ENCODE data around the gene AGAP9.

The AGAP9 gene

DNA sequence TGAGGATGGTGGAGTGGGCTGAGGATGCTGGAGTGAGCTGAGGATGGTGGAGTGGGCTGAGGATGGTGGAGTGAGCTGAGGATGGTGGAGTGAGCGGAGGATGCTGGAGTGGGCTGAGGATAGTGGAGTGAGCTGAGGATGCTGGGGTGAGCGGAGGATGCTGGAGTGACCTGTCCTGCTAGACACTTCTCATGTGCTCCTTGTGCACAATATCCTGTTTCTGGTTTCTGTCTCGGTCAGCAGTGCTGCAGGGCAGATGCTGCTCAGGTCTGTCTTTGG is 68.7 kb downstream of the AGAP9 start:
- no peaks in the 10 kb centered on the region for H3K4me1 ChIP-seq (ENCODE audit: low read length)
- no peak overlapping the region for H3K4me3 ChIP-seq (ENCODE audit: low read length)
- no peaks in the 10 kb centered on the region for H3K27me3 ChIP-seq (ENCODE audit: low read depth, low read length)
- TF ChIP-seq EZH2phosphoT487 (IDR thresholded peaks at IDR 0.05; ENCODE audit: low read depth), result no peak
- TF ChIP-seq, protein P1, sequence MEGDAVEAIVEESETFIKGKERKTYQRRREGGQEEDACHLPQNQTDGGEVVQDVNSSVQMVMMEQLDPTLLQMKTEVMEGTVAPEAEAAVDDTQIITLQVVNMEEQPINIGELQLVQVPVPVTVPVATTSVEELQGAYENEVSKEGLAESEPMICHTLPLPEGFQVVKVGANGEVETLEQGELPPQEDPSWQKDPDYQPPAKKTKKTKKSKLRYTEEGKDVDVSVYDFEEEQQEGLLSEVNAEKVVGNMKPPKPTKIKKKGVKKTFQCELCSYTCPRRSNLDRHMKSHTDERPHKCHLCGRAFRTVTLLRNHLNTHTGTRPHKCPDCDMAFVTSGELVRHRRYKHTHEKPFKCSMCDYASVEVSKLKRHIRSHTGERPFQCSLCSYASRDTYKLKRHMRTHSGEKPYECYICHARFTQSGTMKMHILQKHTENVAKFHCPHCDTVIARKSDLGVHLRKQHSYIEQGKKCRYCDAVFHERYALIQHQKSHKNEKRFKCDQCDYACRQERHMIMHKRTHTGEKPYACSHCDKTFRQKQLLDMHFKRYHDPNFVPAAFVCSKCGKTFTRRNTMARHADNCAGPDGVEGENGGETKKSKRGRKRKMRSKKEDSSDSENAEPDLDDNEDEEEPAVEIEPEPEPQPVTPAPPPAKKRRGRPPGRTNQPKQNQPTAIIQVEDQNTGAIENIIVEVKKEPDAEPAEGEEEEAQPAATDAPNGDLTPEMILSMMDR (IDR thresholded peaks at IDR 0.05; ENCODE audit: low read depth, low read length), result no peak
- H3K9ac ChIP-seq (ENCODE audit: low read length), result no peak overlapping the region
- H4K20me1 ChIP-seq (ENCODE audit: insufficient read depth, low read length), result no peaks in the 10 kb centered on the region
- H3K9me3 ChIP-seq (ENCODE audit: insufficient read depth, low read length), result no peaks in the 10 kb centered on the region
- no peak overlapping the region for H2AFZ ChIP-seq (ENCODE audit: low read depth, low read length)
- no peak overlapping the region for H3K27ac ChIP-seq (ENCODE audit: low read length)
- H3K79me2 ChIP-seq (ENCODE audit: low read length), result no peaks in the 10 kb centered on the region
- no peaks in the 10 kb centered on the region for H3K36me3 ChIP-seq (replicated peaks; ENCODE audit: low read depth, low read length)
- no peak overlapping the region for H3K4me2 ChIP-seq (ENCODE audit: low read length)

DNA sequence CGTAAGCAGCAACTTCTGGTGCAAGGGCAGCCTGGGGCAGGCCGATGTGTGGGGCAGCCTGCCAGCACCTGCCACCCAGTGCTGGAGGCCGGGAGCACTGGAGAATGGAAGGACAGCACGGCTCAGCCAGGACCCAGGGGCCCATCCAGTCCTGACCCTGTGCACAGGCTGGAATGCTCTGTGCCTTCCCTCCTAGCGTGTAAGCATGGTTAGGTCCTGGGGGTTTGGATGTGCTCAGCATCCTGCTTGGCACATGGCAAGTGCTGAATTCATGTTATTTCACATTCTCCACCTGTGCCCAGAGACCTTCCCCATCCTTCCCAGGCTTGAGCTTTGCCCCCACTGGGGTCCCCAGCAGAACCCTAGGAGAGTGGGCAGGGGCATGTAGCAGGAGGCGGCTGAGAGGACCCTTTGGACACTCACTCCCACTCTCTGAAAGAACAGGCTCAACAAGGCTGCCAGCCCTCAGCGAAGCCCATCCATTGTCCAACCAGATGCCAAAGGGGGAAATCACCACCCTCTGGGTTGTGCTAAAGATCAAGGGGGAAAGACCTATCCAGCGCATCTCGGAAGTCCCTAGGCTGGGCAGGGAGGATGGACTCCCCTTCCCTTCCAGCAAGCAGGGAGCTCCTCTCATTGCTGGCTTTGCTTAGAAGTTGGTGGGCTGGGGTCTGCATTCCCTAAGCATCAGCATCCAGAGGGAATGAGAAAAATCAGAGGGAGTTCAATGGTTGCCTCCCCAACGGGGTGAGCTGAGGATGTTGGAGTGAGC is 69.2 kb downstream of the AGAP9 start:
- H2AFZ ChIP-seq (ENCODE audit: low read depth, low read length), result no peak overlapping the region
- H3K4me2 ChIP-seq (ENCODE audit: low read length), result no peak overlapping the region
- no peak overlapping the region for H3K27ac ChIP-seq (ENCODE audit: low read length)
- no peaks in the 10 kb centered on the region for H3K9me3 ChIP-seq (ENCODE audit: insufficient read depth, low read length)
- peaks cover 2% of the 10 kb centered on the region; the same call in 1 of the 2 replicates for H3K4me1 ChIP-seq (ENCODE audit: low read length)
- H4K20me1 ChIP-seq (ENCODE audit: insufficient read depth, low read length), result no peaks in the 10 kb centered on the region
- H3K36me3 ChIP-seq (replicated peaks; ENCODE audit: low read depth, low read length), result no peaks in the 10 kb centered on the region
- H3K27me3 ChIP-seq (ENCODE audit: low read depth, low read length), result no peaks in the 10 kb centered on the region
- TF ChIP-seq, protein P1 (IDR thresholded peaks at IDR 0.05; ENCODE audit: low read depth, low read length), result no peak
- TF ChIP-seq EZH2phosphoT487 (IDR thresholded peaks at IDR 0.05; ENCODE audit: low read depth), result no peak
- no peaks in the 10 kb centered on the region for H3K79me2 ChIP-seq (ENCODE audit: low read length)
- no peak overlapping the region for H3K4me3 ChIP-seq (ENCODE audit: low read length)
- H3K9ac ChIP-seq (ENCODE audit: low read length), result no peak overlapping the region

DNA sequence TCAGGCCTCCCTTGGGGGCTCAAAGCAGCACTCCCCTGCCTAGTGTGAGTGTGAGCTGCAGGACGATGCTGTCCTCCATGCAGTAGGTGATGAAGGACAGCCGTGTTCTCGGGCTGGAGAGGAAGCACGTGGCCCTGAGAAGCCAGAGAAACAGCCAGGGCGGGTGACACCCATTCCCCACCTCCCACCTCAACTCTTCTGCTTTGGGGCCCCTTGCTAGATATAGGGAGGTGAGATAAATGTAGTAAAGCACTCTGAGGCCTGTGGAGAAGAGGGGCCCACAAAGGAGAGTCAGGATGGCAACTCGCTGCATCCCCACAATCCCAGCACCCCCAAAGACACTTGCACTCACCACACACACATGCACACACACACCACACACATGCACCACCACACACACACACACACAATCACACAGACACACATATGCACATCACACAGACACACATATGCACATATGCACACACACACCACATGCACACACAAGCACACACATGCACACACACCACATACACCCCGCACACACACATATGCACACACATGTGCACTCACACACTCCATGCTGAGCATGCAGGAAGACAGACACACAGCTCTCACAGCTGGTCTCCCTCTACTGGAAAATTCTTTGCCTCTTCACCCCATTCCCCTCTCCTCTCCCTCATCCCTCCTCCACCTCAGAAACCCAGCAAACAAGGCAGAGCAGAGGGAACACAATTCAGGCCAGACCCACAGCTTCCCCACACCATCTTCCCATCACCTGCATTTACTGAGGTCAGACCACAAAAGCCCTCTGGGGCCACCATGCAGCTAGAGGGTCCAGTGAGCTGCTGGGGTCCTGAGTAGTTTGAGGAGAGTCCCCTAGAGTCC is 70.1 kb downstream of the AGAP9 start:
- no peak overlapping the region for H3K4me3 ChIP-seq (ENCODE audit: low read length)
- no peak for TF ChIP-seq EZH2phosphoT487 (IDR thresholded peaks at IDR 0.05; ENCODE audit: low read depth)
- TF ChIP-seq, protein P1 (IDR thresholded peaks at IDR 0.05; ENCODE audit: low read depth, low read length), result no peak
- no peak overlapping the region for H3K4me2 ChIP-seq (ENCODE audit: low read length)
- H3K9me3 ChIP-seq (ENCODE audit: insufficient read depth, low read length), result no peaks in the 10 kb centered on the region
- peaks cover 5% of the 10 kb centered on the region; the same call in 1 of the 2 replicates for H3K4me1 ChIP-seq (ENCODE audit: low read length)
- H3K79me2 ChIP-seq (ENCODE audit: low read length), result no peaks in the 10 kb centered on the region
- no peak overlapping the region for H3K27ac ChIP-seq (ENCODE audit: low read length)
- H4K20me1 ChIP-seq (ENCODE audit: insufficient read depth, low read length), result no peaks in the 10 kb centered on the region
- no peaks in the 10 kb centered on the region for H3K27me3 ChIP-seq (ENCODE audit: low read depth, low read length)
- no peaks in the 10 kb centered on the region for H3K36me3 ChIP-seq (replicated peaks; ENCODE audit: low read depth, low read length)
- no peak overlapping the region for H2AFZ ChIP-seq (ENCODE audit: low read depth, low read length)
- no peak overlapping the region for H3K9ac ChIP-seq (ENCODE audit: low read length)

DNA sequence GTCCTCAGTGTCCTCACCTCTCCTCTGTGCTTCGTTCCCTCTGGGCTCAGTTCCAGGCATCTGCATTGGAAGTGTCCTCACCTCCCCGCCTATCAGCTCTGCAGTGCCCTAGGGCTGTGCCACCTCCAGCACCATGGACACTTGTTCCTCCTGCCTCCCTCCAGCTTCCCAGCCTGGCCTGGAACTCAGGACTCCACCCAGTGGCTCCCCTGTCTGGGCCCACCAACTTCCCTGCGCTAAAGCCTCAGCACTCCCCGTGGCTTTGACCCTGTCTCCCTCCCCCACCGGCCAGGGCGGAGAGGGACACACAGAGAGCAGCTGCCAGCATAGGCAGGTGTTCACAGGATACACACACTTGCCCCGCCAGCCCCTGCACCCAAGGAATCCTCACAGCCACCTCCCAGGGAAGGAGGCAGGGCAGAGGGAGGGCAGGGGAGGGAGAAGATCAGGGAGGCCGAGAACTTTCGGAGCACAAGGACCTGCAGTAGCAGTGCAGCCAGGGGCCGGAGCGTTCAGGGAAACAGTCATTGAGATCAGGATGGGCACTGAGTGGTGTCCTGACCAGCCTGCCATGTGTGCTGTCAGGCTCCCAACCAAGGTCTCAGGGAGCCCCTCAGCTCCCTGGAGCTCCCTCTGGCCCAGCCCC is 70.8 kb downstream of the AGAP9 start:
- no peak for TF ChIP-seq EZH2phosphoT487 (IDR thresholded peaks at IDR 0.05; ENCODE audit: low read depth)
- TF ChIP-seq, protein P1 (IDR thresholded peaks at IDR 0.05; ENCODE audit: low read depth, low read length), result no peak
- H3K4me2 ChIP-seq (ENCODE audit: low read length), result no peak overlapping the region
- H3K4me3 ChIP-seq (ENCODE audit: low read length), result no peak overlapping the region
- H3K4me1 ChIP-seq (ENCODE audit: low read length), result peaks cover 5% of the 10 kb centered on the region; the same call in 1 of the 2 replicates
- H3K9me3 ChIP-seq (ENCODE audit: insufficient read depth, low read length), result no peaks in the 10 kb centered on the region
- H3K79me2 ChIP-seq (ENCODE audit: low read length), result no peaks in the 10 kb centered on the region
- H3K27me3 ChIP-seq (ENCODE audit: low read depth, low read length), result no peaks in the 10 kb centered on the region
- no peaks in the 10 kb centered on the region for H4K20me1 ChIP-seq (ENCODE audit: insufficient read depth, low read length)
- no peak overlapping the region for H3K27ac ChIP-seq (ENCODE audit: low read length)
- no peak overlapping the region for H2AFZ ChIP-seq (ENCODE audit: low read depth, low read length)
- no peaks in the 10 kb centered on the region for H3K36me3 ChIP-seq (replicated peaks; ENCODE audit: low read depth, low read length)
- H3K9ac ChIP-seq (ENCODE audit: low read length), result no peak overlapping the region

All from OCI-LY3 (cell line).